ENCODE data around the gene TM2D3. TPM values are rescaled to one million over a fixed set of nuclear protein-coding genes. Genes with fewer than 3 reads are reported as not detected.
A peak's percentile ranks its signal among the peaks of the same experiment; 100 is the strongest.

Gene TM2D3
- total RNA-seq, 1 experiment from 2014 or later: 34.9 TPM

DNA sequence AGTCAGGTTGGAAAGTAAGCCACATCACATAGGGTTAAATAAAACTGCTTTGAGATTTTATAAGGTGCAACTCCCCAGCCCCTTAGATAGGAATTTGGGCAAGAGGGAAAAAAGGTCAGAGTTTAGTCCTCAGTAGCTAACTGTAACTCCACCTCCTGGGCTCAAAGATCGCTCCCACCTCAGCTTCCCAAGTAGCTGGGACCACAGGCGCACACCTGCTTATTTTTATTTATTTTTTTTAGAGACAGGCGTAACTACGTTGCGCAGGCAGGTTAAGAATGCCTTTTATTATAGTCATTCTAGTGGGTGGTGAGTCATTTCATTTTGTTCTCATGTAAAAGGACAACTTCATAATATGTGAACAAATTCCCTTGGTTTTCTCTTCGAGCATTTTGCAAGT is 14.7 kb downstream of the TM2D3 start:
- Mint-ChIP-seq H3K36me3 (ENCODE audit: insufficient read depth in 1 of 3, low read depth in 3 of 3) (peaks cover 0 to 20% (median 17%) of the 10 kb centered on the region in 3 experiments; a peak in 5 of 7 replicates), H3K27me3 (ENCODE audit: low read depth) (no peaks in the 10 kb centered on the region), H3K4me3 (no peak overlapping the region), H3K9me3 (no peaks in the 10 kb centered on the region), H3K4me1 (peaks cover 14 to 16% of the 10 kb centered on the region in 2 experiments), H3K27ac (peak overlapping the region in 1 of 3 experiments; percentile 63; a peak in 2 of 7 replicates)
- H2BK12ac ChIP-seq (ENCODE audit: insufficient read length, low read depth, low read length): no peak overlapping the region
- no peaks in the 10 kb centered on the region for H3K4me1 ChIP-seq (ENCODE audit: insufficient read depth, low read length)
- H3K23ac ChIP-seq (ENCODE audit: insufficient read length, low read depth, low read length): no peak overlapping the region
- no peak overlapping the region for H4K5ac ChIP-seq (ENCODE audit: insufficient read length, low read depth, low read length)
- no peak overlapping the region for H4K8ac ChIP-seq (replicated peaks; ENCODE audit: insufficient read length, low read depth, low read length)
- no peak overlapping the region for H3K14ac ChIP-seq (ENCODE audit: insufficient read depth, low read length)
- no peak overlapping the region for H3K56ac ChIP-seq (ENCODE audit: insufficient read length, low read depth, low read length)
- H2BK15ac ChIP-seq (ENCODE audit: low read depth, low read length): no peak overlapping the region
- H3K27ac ChIP-seq (ENCODE audit: insufficient read length, low read depth, low read length): no peak overlapping the region
- H2BK5ac ChIP-seq (ENCODE audit: insufficient read length, low read length): no peak overlapping the region
- no peak overlapping the region for H2AFZ ChIP-seq (ENCODE audit: low read length)
- H2BK20ac ChIP-seq (ENCODE audit: low read depth, low read length, poor library complexity, severe bottlenecking): no peak overlapping the region
- no peak overlapping the region for H4K91ac ChIP-seq (ENCODE audit: insufficient read length, low read depth, low read length)
- no peak overlapping the region for H3K4me2 ChIP-seq (ENCODE audit: insufficient read depth, insufficient read length, low read length)
- no peak overlapping the region for H3T11ph ChIP-seq (ENCODE audit: low read length)
- no peaks in the 10 kb centered on the region for H4K20me1 ChIP-seq (ENCODE audit: control insufficient read depth, insufficient read depth, insufficient read length)
- WGBS (ENCODE audit: extremely low coverage, insufficient read length, low lambda C conversion rate): no CpG with 5 or more reads among the region's 6 CpGs
- DNase-seq: no peak
- H3K27me3 ChIP-seq (ENCODE audit: insufficient read depth, low read length): no peaks in the 10 kb centered on the region
- H3K23me2 ChIP-seq (ENCODE audit: insufficient read length, low read depth, low read length, poor library complexity, severe bottlenecking): no peaks in the 10 kb centered on the region
- no peak overlapping the region for H3K18ac ChIP-seq (ENCODE audit: insufficient read length, low read depth, low read length)
- peaks cover 2% of the 10 kb centered on the region for H3K79me1 ChIP-seq (ENCODE audit: insufficient read depth, low read depth, low read length, poor library complexity, severe bottlenecking)
- H3K9ac ChIP-seq (ENCODE audit: extremely low read depth, insufficient read length, low read length): no peak overlapping the region
- TF ChIP-seq, protein P1, sequence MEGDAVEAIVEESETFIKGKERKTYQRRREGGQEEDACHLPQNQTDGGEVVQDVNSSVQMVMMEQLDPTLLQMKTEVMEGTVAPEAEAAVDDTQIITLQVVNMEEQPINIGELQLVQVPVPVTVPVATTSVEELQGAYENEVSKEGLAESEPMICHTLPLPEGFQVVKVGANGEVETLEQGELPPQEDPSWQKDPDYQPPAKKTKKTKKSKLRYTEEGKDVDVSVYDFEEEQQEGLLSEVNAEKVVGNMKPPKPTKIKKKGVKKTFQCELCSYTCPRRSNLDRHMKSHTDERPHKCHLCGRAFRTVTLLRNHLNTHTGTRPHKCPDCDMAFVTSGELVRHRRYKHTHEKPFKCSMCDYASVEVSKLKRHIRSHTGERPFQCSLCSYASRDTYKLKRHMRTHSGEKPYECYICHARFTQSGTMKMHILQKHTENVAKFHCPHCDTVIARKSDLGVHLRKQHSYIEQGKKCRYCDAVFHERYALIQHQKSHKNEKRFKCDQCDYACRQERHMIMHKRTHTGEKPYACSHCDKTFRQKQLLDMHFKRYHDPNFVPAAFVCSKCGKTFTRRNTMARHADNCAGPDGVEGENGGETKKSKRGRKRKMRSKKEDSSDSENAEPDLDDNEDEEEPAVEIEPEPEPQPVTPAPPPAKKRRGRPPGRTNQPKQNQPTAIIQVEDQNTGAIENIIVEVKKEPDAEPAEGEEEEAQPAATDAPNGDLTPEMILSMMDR (conservative IDR thresholded peaks at IDR 0.05): no peak
- H2BK120ac ChIP-seq (ENCODE audit: low read depth, low read length, poor library complexity, severe bottlenecking): no peak overlapping the region
- no peak overlapping the region for H2AK5ac ChIP-seq (ENCODE audit: insufficient read length, low read length)
- H3K9me3 ChIP-seq (ENCODE audit: control insufficient read depth, low read depth, low read length): no peaks in the 10 kb centered on the region
- no peak overlapping the region for H3K4ac ChIP-seq (ENCODE audit: low read depth, low read length)
- no peaks in the 10 kb centered on the region for H3K79me2 ChIP-seq (ENCODE audit: insufficient read depth, low read length)

All from H9 (cell line).